Measurements from ENCODE around the gene SETX. TPM values are rescaled to one million over a fixed set of nuclear protein-coding genes. Genes with fewer than 3 reads are reported as not detected.

SETX gene
- total RNA-seq, 4 donors from 2014 or later = 52.5 to 79.4 (median 69.7) TPM

DNA sequence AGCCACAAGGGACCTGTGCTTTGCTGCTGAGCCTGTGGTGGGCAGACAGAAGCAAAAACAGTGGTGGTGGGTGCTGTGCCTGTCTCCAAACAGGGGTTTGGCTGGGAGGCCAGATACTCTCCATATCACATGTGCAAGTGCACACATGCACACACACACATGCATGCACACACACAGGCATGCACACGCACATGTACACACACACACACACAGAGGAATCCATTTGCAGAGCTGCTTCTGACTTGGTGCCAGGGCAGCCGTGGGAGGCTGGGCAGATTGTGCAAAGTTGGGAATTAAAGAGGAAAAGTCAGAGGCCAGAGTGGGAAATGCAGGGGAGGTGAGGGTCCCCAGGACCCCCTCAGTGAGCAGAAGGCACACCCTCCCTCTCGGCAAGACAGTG lies 121.6 kb downstream of the SETX start:
- TF ChIP-seq CTCF (IDR thresholded peaks at IDR 0.05) = no peak
- no peak for ATAC-seq (ENCODE audit: low FRiP score)
- no peak for DNase-seq (ENCODE audit: low spot score)

- no peak for TF ChIP-seq CTCF (IDR thresholded peaks at IDR 0.05)
- ATAC-seq (ENCODE audit: low FRiP score) = no peak
- no peak for DNase-seq (ENCODE audit: low spot score)
Measured at GRCh38 chr9:132232522-132232921, 122.3 kb downstream of the SETX start.

DNA sequence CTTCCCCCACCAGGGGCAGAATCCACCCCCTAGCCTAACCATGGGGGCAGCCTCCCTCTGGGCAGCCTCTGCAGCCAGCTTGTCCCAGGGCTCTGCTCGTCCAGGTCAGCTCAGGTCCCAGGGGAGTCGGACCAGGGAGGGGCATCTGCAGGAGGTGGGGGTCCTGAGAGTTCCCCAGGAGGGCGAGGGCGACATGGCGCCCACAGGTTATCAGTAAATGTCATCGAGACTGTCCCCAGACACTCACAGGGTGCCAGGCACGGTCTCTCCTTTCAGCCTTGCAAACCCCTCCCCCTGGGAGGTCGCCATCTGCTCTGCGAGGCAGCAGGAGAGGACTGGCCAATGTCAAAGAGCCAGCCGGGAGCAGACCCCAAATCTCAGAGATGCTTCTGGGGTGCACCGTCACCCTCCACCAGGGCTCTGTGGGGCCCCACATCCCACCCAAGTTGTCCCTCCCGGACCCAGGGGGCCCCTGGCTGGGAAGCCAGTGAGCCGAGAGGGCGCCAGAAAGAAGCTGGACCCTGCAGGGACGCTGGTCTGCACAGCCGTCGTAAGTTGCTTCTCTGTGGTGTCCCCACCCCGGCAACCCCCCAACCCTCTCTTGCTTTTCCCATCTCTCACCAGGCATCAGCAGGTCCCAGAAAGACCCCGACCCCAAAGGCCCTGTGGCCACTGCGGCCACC lies 123.6 kb downstream of the SETX start:
- DNase-seq (ENCODE audit: low spot score) = no peak
- no peak for ATAC-seq (ENCODE audit: low FRiP score)

GRCh38 chr9:132230605-132231004 lies 124.2 kb downstream of the SETX start:
- no peak for DNase-seq (ENCODE audit: low spot score)
- ATAC-seq (ENCODE audit: low FRiP score) = no peak
- TF ChIP-seq CTCF (IDR thresholded peaks at IDR 0.05) = no peak

More for the DNA sequence above, 123.6 kb downstream of the SETX start:
- TF ChIP-seq CTCF (IDR thresholded peaks at IDR 0.05) = no peak

GRCh38 chr9:132228062-132228461 lies 126.7 kb downstream of the SETX start:
- ATAC-seq (ENCODE audit: low FRiP score) = no peak
- DNase-seq (ENCODE audit: low spot score) = no peak
- TF ChIP-seq CTCF (IDR thresholded peaks at IDR 0.05) = no peak

- ATAC-seq (ENCODE audit: low FRiP score) = no peak
Measured at GRCh38 chr9:132226571-132227430, 128.0 kb downstream of the SETX start.

More at GRCh38 chr9:132226571-132227430, 128.0 kb downstream of the SETX start:
- TF ChIP-seq CTCF (IDR thresholded peaks at IDR 0.05) = no peak
- no peak for DNase-seq (ENCODE audit: low spot score)
